A549 (cell line): ENCODE data around the gene VPS45.

Experiments
- BHLHE40 ChIP-seq: IDR thresholded peaks from 2 replicates; pipeline ENCODE4 v1.6.1; 2012; ENCODE audit warnings: low read depth, low read length, inconsistent platforms
- CTCF ChIP-seq: fragments of >200 bp; sonication (Bioruptor Twin); formaldehyde crosslinking; IDR thresholded peaks from 3 replicates; pipeline ENCODE4 v1.5.1; 2016
- USF2 ChIP-seq: fragments of 450-650 bp; IDR thresholded peaks from 2 replicates; pipeline ENCODE4 v1.6.1; 2014; ENCODE audit warnings: antibody characterized with exemption

GRCh38 chr1:150109586-150109985 is 42.0 kb downstream of the VPS45 start:
- TF ChIP-seq CTCF (no peak), USF2 (no peak), BHLHE40 (no peak)
